Measurements from ENCODE around the gene HES7. TPM values are rescaled to one million over a fixed set of nuclear protein-coding genes. Genes with fewer than 3 reads are reported as not detected.

HES7 gene
- total RNA-seq, 1 experiment from 2014 or later: 0.61 TPM

DNA sequence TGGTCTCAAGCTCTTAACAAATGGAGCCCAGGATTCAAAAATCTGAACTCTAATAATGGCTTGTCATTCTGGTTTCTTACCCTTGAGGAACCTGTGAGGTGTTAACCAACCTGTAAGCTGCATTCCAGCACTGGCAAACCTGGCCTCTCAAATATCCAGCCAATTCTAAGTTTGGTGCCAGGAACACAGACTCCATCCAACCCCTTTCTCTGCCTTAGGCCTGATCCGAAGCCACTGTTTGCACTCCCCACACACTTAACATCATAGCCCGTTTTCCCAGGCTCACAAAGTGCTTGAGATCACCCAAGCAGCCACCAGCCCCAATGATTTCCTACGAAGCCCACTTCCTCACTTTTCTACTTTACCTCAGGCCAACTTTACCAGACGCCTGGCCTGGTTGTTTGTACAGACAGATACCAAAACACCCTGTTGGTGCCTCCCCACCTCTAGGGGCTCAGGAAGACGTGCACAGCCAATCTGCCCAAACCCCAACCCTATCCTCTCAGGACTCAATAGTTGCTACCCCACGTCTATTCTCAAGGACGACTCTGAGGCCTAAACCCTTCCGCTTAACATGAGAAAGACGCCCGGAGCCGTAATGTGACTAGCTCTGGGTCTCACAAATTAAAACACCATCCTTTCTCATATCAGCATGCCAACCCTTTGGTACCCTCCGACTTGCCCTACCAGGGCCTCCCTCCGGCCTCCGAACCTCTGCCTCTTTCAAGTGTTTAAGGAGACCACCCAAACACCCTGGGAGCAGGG lies 31.5 kb upstream of the HES7 start (continued):
- TF ChIP-seq, protein P1, sequence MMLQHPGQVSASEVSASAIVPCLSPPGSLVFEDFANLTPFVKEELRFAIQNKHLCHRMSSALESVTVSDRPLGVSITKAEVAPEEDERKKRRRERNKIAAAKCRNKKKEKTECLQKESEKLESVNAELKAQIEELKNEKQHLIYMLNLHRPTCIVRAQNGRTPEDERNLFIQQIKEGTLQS (IDR thresholded peaks at IDR 0.05): no peak

DNA sequence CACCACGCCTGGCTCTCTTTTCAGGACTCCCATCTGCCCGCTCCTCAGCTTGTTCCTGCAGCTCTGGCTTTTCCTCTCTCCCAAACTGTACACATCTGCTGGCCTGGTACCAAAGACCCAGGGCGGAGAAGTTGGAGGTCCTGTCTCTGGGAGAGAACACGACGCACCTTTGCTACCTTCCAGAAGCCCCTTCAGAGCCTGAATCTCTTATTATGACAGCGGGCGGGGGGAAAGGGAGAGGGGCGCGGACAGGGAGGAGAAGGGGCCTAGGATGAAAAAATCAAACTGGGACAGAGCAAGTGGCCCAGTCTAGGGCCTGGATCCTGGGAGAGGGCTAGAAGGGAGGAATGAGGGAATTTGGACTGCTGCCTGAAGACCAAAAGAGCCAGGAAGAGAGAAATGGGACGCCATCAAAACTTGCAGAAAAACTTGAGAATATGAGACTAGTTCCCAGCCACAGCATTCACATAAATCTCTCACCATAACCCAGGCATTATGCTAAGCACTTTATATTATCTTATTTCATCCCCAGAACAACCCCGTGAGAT lies 30.8 kb upstream of the HES7 start:
- BruUV-seq (replicated peaks): no TSS peak
- peak overlapping the region; percentile 77 for H3K27ac ChIP-seq (ENCODE audit: low read depth, low read length)
- POLR2A ChIA-PET: interaction anchor here (1.0 to 9.4 kb wide), 6 partner anchors 15 to 56 kb away, joined by 3 to 95 read pairs (median 4); partner anchors contain the start of genes ALOXE3 and AURKB
- peaks cover 5 to 16% of the 10 kb centered on the region in 2 experiments; a peak in 3 of 4 replicates for H3K36me3 ChIP-seq (ENCODE audit: control insufficient read depth in 1 of 2, insufficient read depth in 2 of 2, low read length in 2 of 2)
- H3K79me2 ChIP-seq (ENCODE audit: insufficient read depth, low read length): peaks cover 62% of the 10 kb centered on the region
- H3K9me2 ChIP-seq (ENCODE audit: insufficient read depth): no peaks in the 10 kb centered on the region
- H4K20me1 ChIP-seq (ENCODE audit: insufficient read depth): no peaks in the 10 kb centered on the region
- no peak overlapping the region for H2AFZ ChIP-seq (ENCODE audit: low read depth, low read length, poor library complexity, severe bottlenecking)
- peaks cover 45 to 87% of the 10 kb centered on the region in 2 experiments for H3K4me1 ChIP-seq (ENCODE audit: control insufficient read depth in 1 of 2, insufficient read depth in 2 of 2, low read length in 2 of 2)
- RAD21 ChIA-PET (ENCODE audit: low non-redundant PET in 1 of 2, low total read pairs in 2 of 2, uncharacterized antibody in 2 of 2, unreplicated experiment in 2 of 2): no interaction called here
- H3K27me3 ChIP-seq (ENCODE audit: insufficient read depth, low read length): no peaks in the 10 kb centered on the region
- ATAC-seq (no peak), DNase-seq (ENCODE audit: low read depth, low spot score) (no peak)
- H3K9me3 ChIP-seq (ENCODE audit: control insufficient read depth in 1 of 2, insufficient read depth in 1 of 2, low read depth in 1 of 2, low read length in 2 of 2): no peaks in the 10 kb centered on the region
- TF ChIP-seq EGR1 (IDR thresholded peaks at IDR 0.05; ENCODE audit: low read depth) (no peak), ZFX (IDR thresholded peaks at IDR 0.05) (no peak), POLR2A (IDR thresholded peaks at IDR 0.05; ENCODE audit: borderline replicate concordance, extremely low read depth, insufficient read depth, insufficient read length) (no peak), CBX3 (IDR thresholded peaks at IDR 0.05; ENCODE audit: low read depth) (no peak), TCF7L2 (IDR thresholded peaks at IDR 0.05; ENCODE audit: borderline replicate concordance, extremely low read depth, insufficient read depth, insufficient read length) (no peak), ELF1 (IDR thresholded peaks at IDR 0.05; ENCODE audit: borderline replicate concordance, low read depth) (no peak)
- TF ChIP-seq, protein P2, sequence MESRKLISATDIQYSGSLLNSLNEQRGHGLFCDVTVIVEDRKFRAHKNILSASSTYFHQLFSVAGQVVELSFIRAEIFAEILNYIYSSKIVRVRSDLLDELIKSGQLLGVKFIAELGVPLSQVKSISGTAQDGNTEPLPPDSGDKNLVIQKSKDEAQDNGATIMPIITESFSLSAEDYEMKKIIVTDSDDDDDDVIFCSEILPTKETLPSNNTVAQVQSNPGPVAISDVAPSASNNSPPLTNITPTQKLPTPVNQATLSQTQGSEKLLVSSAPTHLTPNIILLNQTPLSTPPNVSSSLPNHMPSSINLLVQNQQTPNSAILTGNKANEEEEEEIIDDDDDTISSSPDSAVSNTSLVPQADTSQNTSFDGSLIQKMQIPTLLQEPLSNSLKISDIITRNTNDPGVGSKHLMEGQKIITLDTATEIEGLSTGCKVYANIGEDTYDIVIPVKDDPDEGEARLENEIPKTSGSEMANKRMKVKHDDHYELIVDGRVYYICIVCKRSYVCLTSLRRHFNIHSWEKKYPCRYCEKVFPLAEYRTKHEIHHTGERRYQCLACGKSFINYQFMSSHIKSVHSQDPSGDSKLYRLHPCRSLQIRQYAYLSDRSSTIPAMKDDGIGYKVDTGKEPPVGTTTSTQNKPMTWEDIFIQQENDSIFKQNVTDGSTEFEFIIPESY (IDR thresholded peaks at IDR 0.05; ENCODE audit: extremely low read depth, insufficient replicate concordance, low read length): no peak
- TF ChIP-seq, protein P3, sequence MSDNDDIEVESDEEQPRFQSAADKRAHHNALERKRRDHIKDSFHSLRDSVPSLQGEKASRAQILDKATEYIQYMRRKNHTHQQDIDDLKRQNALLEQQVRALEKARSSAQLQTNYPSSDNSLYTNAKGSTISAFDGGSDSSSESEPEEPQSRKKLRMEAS (IDR thresholded peaks at IDR 0.05): no peak
- peak overlapping the region; percentile 100 for H3K4me2 ChIP-seq (ENCODE audit: low read length)
- intact Hi-C loops (cut with micrococcal nuclease): no loop called here
- peak overlapping the region; percentile 87 to 95 for H3K4me3 ChIP-seq (replicated peaks in 1 of 2; ENCODE audit: low read depth in 1 of 2, low read length in 2 of 2)
- CTCF ChIA-PET: interaction anchor here (1.4 to 1.6 kb wide), 2 partner anchors 35 to 61 kb away, joined by 4 read pairs; no protein-coding TSS in a partner anchor
- H3K9ac ChIP-seq (ENCODE audit: low read length): peak overlapping the region; percentile 99
